K562 (cell line): Measurements from ENCODE around the gene CAPN7. TPM values are rescaled to one million over a fixed set of nuclear protein-coding genes. Genes with fewer than 3 reads are reported as not detected.

Source experiments
- ATAC-seq: fragments of 200-7000 bp; cut with Tn5 transposase; 3 replicates; pipeline ENCODE4 v1.9.1; 2020; ENCODE audit warnings: moderate library complexity
- BruUV-seq: library from RNA; stranded (reverse); fragments of 400-500 nt; replicated peaks from 2 replicates; lab custom pipeline; 2021; lab: Mats Ljungman, UMichigan
- CTCF ChIA-PET: fragments of 300-600 bp; formaldehyde crosslinking; extraction: SDS; loops from one replicate; lab custom pipeline; 2021; ENCODE audit warnings: low intra/inter-chr PET ratio; lab: Yijun Ruan, JAX
- POLR2A ChIA-PET: fragments of 300-600, 350-650 bp; sonication (Branson Sonifier 250); formaldehyde crosslinking; extraction: SDS; loops from one replicate; lab custom pipeline; 2021; ENCODE audit warnings: antibody characterized with exemption, inconsistent platforms; lab: Yijun Ruan, JAX
- DNase-seq, 4 experiments: peaks; one replicate each; pipeline versions ENCODE4 v3.0.0 to v3.0.0-alpha.2; 2011 to 2018; ENCODE audit warnings: low spot score in 3 of 4, mixed read lengths in 3 of 4; ENCODE audit errors: extremely low read depth in 1 of 4
- FAIRE-seq: peaks from 2 replicates; lab custom pipeline; 2011; peaks lifted over from hg19 to GRCh38; lab: Jason Lieb, UNC
- H2AFZ ChIP-seq: 2 replicates; pipeline ENCODE4 v1.6.0; 2011; ENCODE audit warnings: low read depth, low read length, control low read depth, inconsistent platforms
- H3K27ac ChIP-seq: fragments of 200-600 bp; 3 replicates; pipeline ENCODE4 v1.8.0; 2011; ENCODE audit warnings: low read depth, mild to moderate bottlenecking, control low read depth, inconsistent platforms, low read length, moderate library complexity, mixed read lengths; ENCODE audit errors: extremely low read depth
- H3K27me3 ChIP-seq, 2 experiments: fragments of 300-600 bp in 1 of 2; 2 replicates in 1 of 2; 3 replicates in 1 of 2; pipeline versions ENCODE4 v1.6.0 to v1.8.0; 2011; ENCODE audit warnings: inconsistent platforms in 2 of 2, low read length in 2 of 2, mild to moderate bottlenecking in 1 of 2, mixed read lengths in 1 of 2, moderate library complexity in 1 of 2; ENCODE audit not compliant: control insufficient read depth in 2 of 2, insufficient read depth in 2 of 2
- H3K36me3 ChIP-seq: fragments of 300-600 bp; 3 replicates; pipeline ENCODE4 v1.8.0; 2011; ENCODE audit warnings: mild to moderate bottlenecking, low read length, inconsistent platforms; ENCODE audit not compliant: control insufficient read depth, insufficient read depth
- H3K4me1 ChIP-seq, 2 experiments: fragments of 200-600 bp in 1 of 2; replicated peaks in 1 of 2; 2 replicates in 1 of 2; 3 replicates in 1 of 2; pipeline versions ENCODE4 v1.5.1 to v1.8.0; 2011; ENCODE audit warnings: inconsistent platforms in 2 of 2, low read length in 2 of 2, mild to moderate bottlenecking in 1 of 2, mixed read lengths in 1 of 2, moderate library complexity in 1 of 2; ENCODE audit not compliant: control insufficient read depth in 2 of 2, insufficient read depth in 2 of 2
- H3K4me2 ChIP-seq: 2 replicates; pipeline ENCODE4 v1.6.1; 2011; ENCODE audit warnings: low read length, control low read depth, inconsistent platforms, mixed read lengths; ENCODE audit not compliant: insufficient read depth
- H3K4me3 ChIP-seq: fragments of 200-600 bp; sonication (generic), shearing (Covaris generic); 2 replicates; pipeline ENCODE4 v1.5.1; 2016; ENCODE audit warnings: control low read depth, inconsistent platforms
- H3K79me2 ChIP-seq: fragments of 200-600 bp; 3 replicates; pipeline ENCODE4 v1.8.0; 2011; ENCODE audit warnings: low read length, inconsistent platforms; ENCODE audit not compliant: control insufficient read depth, insufficient read depth
- H3K9ac ChIP-seq, 2 experiments: 2 replicates each; pipeline versions ENCODE4 v1.6.0 to v1.6.1; 2011; ENCODE audit warnings: low read depth in 2 of 2, low read length in 2 of 2, control low read depth in 1 of 2, inconsistent platforms in 1 of 2, mild to moderate bottlenecking in 1 of 2, mixed read lengths in 1 of 2; ENCODE audit not compliant: insufficient read depth in 1 of 2
- H3K9me1 ChIP-seq: one replicate; pipeline ENCODE4 v1.6.0; 2011; ENCODE audit warnings: inconsistent platforms, mild to moderate bottlenecking, low read length, moderate library complexity; ENCODE audit not compliant: control insufficient read depth, insufficient read depth
- H3K9me3 ChIP-seq: replicated peaks from 2 replicates; pipeline ENCODE4 v1.5.1; 2011; ENCODE audit warnings: low read depth, low read length, inconsistent platforms; ENCODE audit not compliant: control insufficient read depth, insufficient read depth
- H4K20me1 ChIP-seq: replicated peaks from 2 replicates; pipeline ENCODE4 v1.6.1; 2011; ENCODE audit warnings: low read length, inconsistent platforms, mixed read lengths; ENCODE audit not compliant: control insufficient read depth, insufficient read depth
- BCOR ChIP-seq: fragments of 450-650 bp; IDR thresholded peaks from 2 replicates; pipeline ENCODE4 v1.6.1; 2016
- CXXC5 ChIP-seq: fragments of 250-450 bp; sonication (Bioruptor Pico); IDR thresholded peaks from 2 replicates; pipeline ENCODE4 v1.8.0; 2022; ENCODE audit warnings: inconsistent platforms, mild to moderate bottlenecking, moderate library complexity
- NRF1 ChIP-seq, 2 experiments: fragments of 450-650 bp; IDR thresholded peaks in 1 of 2; conservative IDR thresholded peaks in 1 of 2; 2 replicates each; pipeline ENCODE4 v1.6.1; 2014; ENCODE audit warnings: mild to moderate bottlenecking in 2 of 2
- RBFOX2 ChIP-seq: fragments of 200-400 bp; formaldehyde crosslinking; IDR thresholded peaks from 2 replicates; pipeline ENCODE4 v1.6.1; 2017; ENCODE audit warnings: low read depth, mild to moderate bottlenecking, low read length, moderate library complexity
- RBM14 ChIP-seq: fragments of 200-400 bp; formaldehyde crosslinking; IDR thresholded peaks from 2 replicates; pipeline ENCODE4 v1.6.1; 2018; ENCODE audit warnings: low read depth, mild to moderate bottlenecking, low read length, moderate library complexity, borderline replicate concordance; ENCODE audit not compliant: insufficient read depth
- TEAD1 ChIP-seq, 2 experiments: fragments of 450-650 bp in 1 of 2; sonication (generic) in 1 of 2; formaldehyde crosslinking; IDR thresholded peaks; 2 replicates each; pipeline versions ENCODE4 v1.4.0 to v1.8.0; 2020 to 2022; ENCODE audit warnings: mild to moderate bottlenecking in 2 of 2, missing genetic modification reagents in 1 of 2
- ZNF644 ChIP-seq: fragments of 200-800 bp; sonication (Bioruptor generic); IDR thresholded peaks from 2 replicates; pipeline ENCODE4 v1.6.1; 2016; ENCODE audit warnings: low read depth, missing genetic modification characterization, missing compliant biosample characterization
- WGBS: fragments of 100-300 bp; shearing (Covaris generic); methylation state at CpG from one replicate; pipeline ENCODE4 v1.1.6; 2016; ENCODE audit warnings: low coverage, mixed read lengths; ENCODE audit not compliant: insufficient coverage; ENCODE audit errors: missing lambda C conversion rate; 5-methylcytosine and 5-hydroxymethylcytosine counted together
- in situ Hi-C: fragments of 300-500 bp; cut with MboI; formaldehyde crosslinking; loops from 4 replicates; pipeline ENCODE4 v1.15.0; 2018; ENCODE audit warnings: inconsistent platforms, mixed read lengths
- intact Hi-C: fragments of 100-400 bp; cut with micrococcal nuclease; formaldehyde crosslinking; loops from 2 replicates; pipeline ENCODE4 v1.14.2; 2022
- polyA plus RNA-seq, 8 experiments: library from polyadenylated mRNA; depleted of rRNA in 4 of 8; stranded (reverse) in 5 of 8; unstranded in 3 of 8; fragments of >200 nt; fragmentation: Nextera tagmentation in 2 of 8; fragmentation: Illumina TruSeq in 1 of 8; extraction: Ambion mirVana in 2 of 8; extraction: Trizol in 1 of 8; gene quantifications; 2 replicates each; pipeline versions ENCODE4 v1.2.1 to v1.2.3, GENCODE V29; 2011 to 2014; ENCODE audit warnings: inconsistent platforms in 1 of 8, missing spikeins in 1 of 8
- total RNA-seq, 7 experiments: library from RNA; depleted of rRNA in 6 of 7; stranded (reverse); fragments of >200 nt in 6 of 7; fragmentation: Illumina TruSeq in 2 of 7; extraction: Trizol in 2 of 7; gene quantifications; 2 replicates each; pipeline versions ENCODE4 v1.2.1 to v1.2.3, GENCODE V29; 2011 to 2021; ENCODE audit warnings: low replicate concordance in 1 of 7
- TF ChIP-seq, protein P1 (sequence below), 2 experiments: fragments of 450-650 bp in 1 of 2; sonication (generic) in 1 of 2; formaldehyde crosslinking in 1 of 2; IDR thresholded peaks in 1 of 2; conservative IDR thresholded peaks in 1 of 2; 2 replicates each; pipeline versions ENCODE4 v1.6.1 to v1.8.1; 2016 to 2023; ENCODE audit warnings: mild to moderate bottlenecking in 2 of 2, moderate library complexity in 2 of 2, inconsistent platforms in 1 of 2, missing genetic modification reagents in 1 of 2
- TF ChIP-seq, protein P2 (sequence below): fragments of 250-450 bp; sonication (Bioruptor Pico); IDR thresholded peaks from 2 replicates; pipeline ENCODE4 v1.5.0; 2020; ENCODE audit warnings: mild to moderate bottlenecking
- TF ChIP-seq, protein P3 (sequence below): fragments of 150-350 bp; conservative IDR thresholded peaks from 2 replicates; pipeline ENCODE4 v1.6.1; 2014; ENCODE audit warnings: low read length

The CAPN7 gene
- total and polyA plus RNA-seq, 9 of the 15 experiments (the other 6 are each of a cell fraction or from before 2014, with no cell fraction given): 6.5 to 42.7 (median 32.7) TPM

DNA sequence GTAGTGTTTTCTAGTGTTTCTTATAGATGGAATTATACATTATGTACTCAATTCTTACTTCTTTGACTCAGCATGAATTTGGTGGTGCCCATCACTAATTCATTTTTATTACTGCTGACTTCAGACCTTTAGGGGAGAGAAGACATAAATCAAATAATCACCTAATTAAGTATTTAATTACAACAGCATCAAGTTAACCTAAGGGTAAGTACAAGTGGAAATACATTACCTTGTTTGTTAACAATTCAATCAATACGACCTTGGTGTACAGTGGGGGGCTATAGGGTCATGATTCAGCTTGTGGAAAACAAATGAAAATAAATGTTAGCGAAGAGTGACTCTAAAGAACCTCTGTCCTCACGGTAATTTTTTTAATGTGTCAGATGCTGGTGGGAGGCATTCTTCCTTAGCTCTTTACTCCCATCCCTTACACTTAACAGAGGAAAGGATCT lies 538 bp upstream of the CAPN7 start (continued):
- no peak for TF ChIP-seq RBM14

DNA sequence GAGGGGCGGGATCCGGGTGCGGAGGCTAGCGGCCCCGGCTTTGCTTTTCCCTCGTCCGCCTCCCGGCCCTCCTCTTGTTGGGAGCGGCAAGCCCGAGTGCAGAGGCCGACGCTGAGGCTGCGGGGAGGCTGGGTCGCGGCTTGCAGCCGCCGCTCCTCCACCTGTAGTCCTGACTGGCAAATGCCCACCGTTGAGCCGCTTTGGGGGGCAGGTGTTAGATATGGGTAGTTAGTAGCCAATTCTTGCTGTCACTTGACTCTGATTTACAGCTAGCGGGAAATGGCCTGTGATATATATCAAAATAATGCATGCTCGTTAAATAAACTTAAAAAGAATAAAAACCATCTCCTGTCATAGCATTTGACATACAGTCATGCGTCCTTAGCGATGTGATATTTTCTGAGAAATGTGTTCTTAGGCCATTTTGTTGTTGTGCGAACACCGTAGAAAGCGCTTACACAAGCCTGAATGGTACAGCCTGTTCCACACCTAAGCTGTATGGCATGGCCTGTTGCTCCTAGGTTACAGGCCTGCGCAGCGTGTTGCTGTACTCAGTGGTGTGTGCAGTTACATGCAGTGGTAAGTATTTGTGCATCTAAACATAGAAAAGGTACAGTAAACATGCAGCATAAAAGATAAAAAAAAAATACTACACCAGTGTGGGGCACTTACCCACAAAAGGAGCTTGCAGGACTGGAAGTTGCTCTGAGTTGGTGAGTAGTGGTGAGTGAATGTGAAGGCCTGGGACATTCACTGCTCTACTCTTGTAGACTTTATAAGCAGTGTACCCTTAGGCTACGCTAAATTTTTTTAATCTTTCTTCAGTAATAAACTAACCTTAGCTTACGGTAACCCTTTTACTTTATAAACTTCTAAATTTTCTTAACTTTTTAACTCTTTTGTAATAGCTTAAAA lies 873 bp downstream of the CAPN7 start:
- DNase-seq (peak in 2 of 4 experiments; percentile 59 to 66), FAIRE-seq (no peak), ATAC-seq (peak; percentile 74)
- peak overlapping the region; percentile 98 for H2AFZ ChIP-seq
- peak overlapping the region; percentile 97 for H3K4me2 ChIP-seq
- H3K36me3 ChIP-seq: peaks cover 32% of the 10 kb centered on the region
- peaks cover 51% of the 10 kb centered on the region for H3K79me2 ChIP-seq
- H3K9me1 ChIP-seq: no peaks in the 10 kb centered on the region
- intact Hi-C loops: loop anchor here (5.0 to 10.0 kb wide), 5 partner anchors 90 to 1348 kb away; no protein-coding TSS in a partner anchor
- H3K4me3 ChIP-seq: peak overlapping the region; percentile 90
- in situ Hi-C loops: loop anchor here (25.0 kb wide), 1 partner anchor 1330 kb away; no protein-coding TSS in a partner anchor
- 2% methylated on average over 30 of the region's 30 CpGs for WGBS
- BruUV-seq: TSS peak; percentile 52
- H3K4me1 ChIP-seq: peaks cover 14% of the 10 kb centered on the region in 2 experiments; a peak in 3 of 5 replicates
- ChIA-PET POLR2A (interaction anchor here (0.5 to 5.9 kb wide), 10 partner anchors 11 to 1068 kb away, joined by 3 to 41 read pairs (median 3); no protein-coding TSS in a partner anchor), CTCF (interaction anchor here (1.1 kb wide), 1 partner anchor 198 kb away, joined by 4 read pairs; no protein-coding TSS in a partner anchor)
- peak overlapping the region; percentile 89 for H3K27ac ChIP-seq
- H3K27me3 ChIP-seq: no peaks in the 10 kb centered on the region
- no peaks in the 10 kb centered on the region for H3K9me3 ChIP-seq
- H3K9ac ChIP-seq: peak overlapping the region; percentile 89 to 100
- no peaks in the 10 kb centered on the region; the same call in 1 of the 2 replicates for H4K20me1 ChIP-seq
- TF ChIP-seq RBFOX2: peak; percentile 60
- TF ChIP-seq, protein P1, sequence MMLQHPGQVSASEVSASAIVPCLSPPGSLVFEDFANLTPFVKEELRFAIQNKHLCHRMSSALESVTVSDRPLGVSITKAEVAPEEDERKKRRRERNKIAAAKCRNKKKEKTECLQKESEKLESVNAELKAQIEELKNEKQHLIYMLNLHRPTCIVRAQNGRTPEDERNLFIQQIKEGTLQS (IDR thresholded peaks at IDR 0.05): no peak
- TF ChIP-seq, protein P1 (CRISPR knock-in tag; conservative IDR thresholded peaks at IDR 0.05): no peak
- TF ChIP-seq ZNF644: no peak
- peak; percentile 7; the same call in 1 of the 2 replicates for TF ChIP-seq BCOR
- TF ChIP-seq CXXC5 (CRISPR knock-in tag): no peak
- no peak for TF ChIP-seq TEAD1 (CRISPR knock-in tag; IDR thresholded peaks at IDR 0.05)
- TF ChIP-seq, protein P2, sequence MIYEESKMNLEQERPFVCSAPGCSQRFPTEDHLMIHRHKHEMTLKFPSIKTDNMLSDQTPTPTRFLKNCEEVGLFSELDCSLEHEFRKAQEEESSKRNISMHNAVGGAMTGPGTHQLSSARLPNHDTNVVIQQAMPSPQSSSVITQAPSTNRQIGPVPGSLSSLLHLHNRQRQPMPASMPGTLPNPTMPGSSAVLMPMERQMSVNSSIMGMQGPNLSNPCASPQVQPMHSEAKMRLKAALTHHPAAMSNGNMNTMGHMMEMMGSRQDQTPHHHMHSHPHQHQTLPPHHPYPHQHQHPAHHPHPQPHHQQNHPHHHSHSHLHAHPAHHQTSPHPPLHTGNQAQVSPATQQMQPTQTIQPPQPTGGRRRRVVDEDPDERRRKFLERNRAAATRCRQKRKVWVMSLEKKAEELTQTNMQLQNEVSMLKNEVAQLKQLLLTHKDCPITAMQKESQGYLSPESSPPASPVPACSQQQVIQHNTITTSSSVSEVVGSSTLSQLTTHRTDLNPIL: no peak
- peak; percentile 69 to 74; a peak in 3 of 4 replicates for TF ChIP-seq NRF1 (conservative IDR thresholded peaks at IDR 0.05 in 1 of 2, IDR thresholded peaks at IDR 0.05 in 1 of 2)
- TF ChIP-seq, protein P3, sequence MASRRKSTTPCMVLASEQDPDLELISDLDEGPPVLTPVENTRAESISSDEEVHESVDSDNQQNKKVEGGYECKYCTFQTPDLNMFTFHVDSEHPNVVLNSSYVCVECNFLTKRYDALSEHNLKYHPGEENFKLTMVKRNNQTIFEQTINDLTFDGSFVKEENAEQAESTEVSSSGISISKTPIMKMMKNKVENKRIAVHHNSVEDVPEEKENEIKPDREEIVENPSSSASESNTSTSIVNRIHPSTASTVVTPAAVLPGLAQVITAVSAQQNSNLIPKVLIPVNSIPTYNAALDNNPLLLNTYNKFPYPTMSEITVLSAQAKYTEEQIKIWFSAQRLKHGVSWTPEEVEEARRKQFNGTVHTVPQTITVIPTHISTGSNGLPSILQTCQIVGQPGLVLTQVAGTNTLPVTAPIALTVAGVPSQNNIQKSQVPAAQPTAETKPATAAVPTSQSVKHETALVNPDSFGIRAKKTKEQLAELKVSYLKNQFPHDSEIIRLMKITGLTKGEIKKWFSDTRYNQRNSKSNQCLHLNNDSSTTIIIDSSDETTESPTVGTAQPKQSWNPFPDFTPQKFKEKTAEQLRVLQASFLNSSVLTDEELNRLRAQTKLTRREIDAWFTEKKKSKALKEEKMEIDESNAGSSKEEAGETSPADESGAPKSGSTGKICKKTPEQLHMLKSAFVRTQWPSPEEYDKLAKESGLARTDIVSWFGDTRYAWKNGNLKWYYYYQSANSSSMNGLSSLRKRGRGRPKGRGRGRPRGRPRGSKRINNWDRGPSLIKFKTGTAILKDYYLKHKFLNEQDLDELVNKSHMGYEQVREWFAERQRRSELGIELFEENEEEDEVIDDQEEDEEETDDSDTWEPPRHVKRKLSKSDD: no peak
